GM21390 (cell line): ENCODE results near the gene SMAD6.
"Not testable (repeated sequence)": the region's sequence is repeated elsewhere in the genome, so short reads cannot be mapped to it uniquely, and the experiment has no call there.

Experiments
- ATAC-seq: cut with Tn5 transposase; IDR thresholded peaks from one replicate; pipeline ENCODE4 v1.9.1; 2021; ENCODE audit not compliant: unreplicated experiment

SMAD6 gene

GRCh38 chr15:66675446-66675845, 26.6 kb upstream of the SMAD6 start:
- ATAC-seq: no peak

- no peak for ATAC-seq
Observed at GRCh38 chr15:66677336-66677735, 24.7 kb upstream of the SMAD6 start.

DNA sequence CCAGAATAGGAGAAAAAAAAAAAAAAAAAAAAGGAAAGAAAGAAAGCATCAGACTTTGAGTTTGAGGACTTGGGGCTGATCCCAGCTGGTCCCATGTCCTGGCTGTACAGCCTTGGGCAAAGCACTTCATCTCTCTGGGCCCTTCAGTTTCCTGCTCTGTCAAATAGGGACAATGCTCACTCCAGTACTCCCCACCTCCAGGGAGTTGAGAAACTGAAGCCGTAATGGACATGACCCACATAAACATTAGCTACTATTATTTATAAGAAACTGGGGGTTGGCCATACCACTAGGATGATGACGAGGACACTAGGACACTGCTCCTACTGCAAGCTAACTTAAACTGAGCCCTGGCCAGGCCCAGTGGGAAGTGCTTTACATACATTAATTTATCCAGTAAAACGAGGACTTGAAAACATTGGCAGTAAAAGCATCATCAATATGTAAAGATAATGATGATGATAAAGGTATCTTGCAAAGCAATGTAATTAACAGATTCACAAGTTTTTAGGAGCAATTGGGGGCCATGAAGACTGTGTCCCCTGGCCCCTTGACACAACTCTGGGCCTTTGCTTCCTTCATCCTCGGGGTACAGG, 22.9 kb upstream of the SMAD6 start:
- ATAC-seq: no peak

GRCh38 chr15:66679657-66680108, 22.4 kb upstream of the SMAD6 start:
- ATAC-seq: no peak

- ATAC-seq: no peak
Observed at GRCh38 chr15:66680502-66680901, 21.5 kb upstream of the SMAD6 start.

DNA sequence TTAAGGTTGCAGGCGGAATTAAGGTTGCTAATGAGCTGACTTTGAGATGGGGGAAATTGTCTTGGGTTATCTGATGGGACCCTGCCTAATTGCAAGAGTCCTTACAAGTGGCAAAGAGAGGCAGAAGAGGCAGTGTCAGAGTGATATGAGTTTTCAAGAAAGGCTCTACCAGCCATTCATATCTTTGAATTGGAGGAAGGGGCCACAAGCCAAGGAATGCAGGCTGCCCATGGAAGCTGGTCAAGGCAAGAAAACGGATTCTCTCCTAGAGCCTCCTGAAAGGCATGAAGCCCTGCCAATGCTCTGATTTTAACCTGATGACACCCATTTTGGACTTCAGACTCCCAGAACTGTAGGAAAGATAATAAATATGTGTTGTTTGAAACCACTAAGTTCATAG, 20.6 kb upstream of the SMAD6 start:
- ATAC-seq: no peak

GRCh38 chr15:66682246-66682645, 19.8 kb upstream of the SMAD6 start:
- ATAC-seq: no peak

GRCh38 chr15:66682865-66683264, 19.2 kb upstream of the SMAD6 start:
- ATAC-seq: no peak

DNA sequence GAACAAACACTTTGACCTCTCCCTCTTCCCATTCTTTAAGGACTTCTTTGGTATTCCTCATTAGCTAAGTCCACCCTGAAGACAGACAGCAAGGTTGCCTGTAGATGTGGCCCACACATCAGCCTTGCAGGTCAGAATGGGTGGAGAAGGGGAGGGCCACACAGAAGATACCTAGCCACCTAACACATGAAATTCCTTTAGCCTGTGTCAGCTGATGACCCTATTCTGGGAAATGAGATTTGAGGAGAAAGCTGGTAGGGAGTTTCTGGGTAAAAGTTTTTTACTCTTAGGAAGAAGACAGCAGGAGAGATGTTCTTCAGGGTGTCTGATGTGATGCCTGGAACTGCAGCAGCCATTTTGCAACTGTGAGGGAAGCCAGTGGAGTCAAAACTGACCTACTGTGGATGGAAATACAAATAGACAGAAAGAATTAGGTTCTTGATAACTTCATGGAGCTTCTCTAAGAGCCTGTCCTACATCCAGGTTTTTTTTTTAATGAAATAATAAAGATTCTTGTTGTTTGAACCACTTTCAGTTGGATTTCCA, 17.8 kb upstream of the SMAD6 start:
- no peak for ATAC-seq

DNA sequence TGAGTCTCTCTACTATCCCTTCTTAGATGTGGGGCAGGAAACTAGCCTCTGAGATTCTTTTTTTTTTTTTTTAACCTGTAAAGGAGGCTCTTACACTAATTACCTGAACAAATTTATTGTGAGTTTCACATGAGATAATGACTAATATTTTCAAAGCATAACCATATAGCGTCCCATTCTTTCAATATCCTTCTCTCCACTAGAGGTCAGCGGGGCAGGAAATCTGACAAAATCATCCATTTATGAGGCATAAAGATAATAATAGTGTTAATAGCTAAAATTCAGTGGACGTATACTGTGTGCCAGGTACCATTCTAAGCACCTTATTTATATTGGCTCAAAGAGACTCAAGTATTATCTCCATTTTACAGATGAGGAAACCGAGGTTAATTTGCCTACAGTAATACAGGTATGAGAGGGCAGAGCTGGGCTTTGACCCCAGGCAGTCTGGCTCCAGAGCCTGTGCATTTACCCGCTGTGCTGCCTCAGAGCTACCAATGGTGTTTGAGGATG, 16.3 kb upstream of the SMAD6 start:
- no peak for ATAC-seq

GRCh38 chr15:66690912-66691311, 11.1 kb upstream of the SMAD6 start:
- not testable (repeated sequence) for ATAC-seq

- no peak for ATAC-seq
Observed at GRCh38 chr15:66691727-66692126, 10.3 kb upstream of the SMAD6 start.

- no peak for ATAC-seq
Observed at GRCh38 chr15:66692391-66692790, 9.6 kb upstream of the SMAD6 start.

GRCh38 chr15:66692808-66693596, 9.0 kb upstream of the SMAD6 start:
- no peak for ATAC-seq

GRCh38 chr15:66696770-66697169, 5.3 kb upstream of the SMAD6 start:
- no peak for ATAC-seq

DNA sequence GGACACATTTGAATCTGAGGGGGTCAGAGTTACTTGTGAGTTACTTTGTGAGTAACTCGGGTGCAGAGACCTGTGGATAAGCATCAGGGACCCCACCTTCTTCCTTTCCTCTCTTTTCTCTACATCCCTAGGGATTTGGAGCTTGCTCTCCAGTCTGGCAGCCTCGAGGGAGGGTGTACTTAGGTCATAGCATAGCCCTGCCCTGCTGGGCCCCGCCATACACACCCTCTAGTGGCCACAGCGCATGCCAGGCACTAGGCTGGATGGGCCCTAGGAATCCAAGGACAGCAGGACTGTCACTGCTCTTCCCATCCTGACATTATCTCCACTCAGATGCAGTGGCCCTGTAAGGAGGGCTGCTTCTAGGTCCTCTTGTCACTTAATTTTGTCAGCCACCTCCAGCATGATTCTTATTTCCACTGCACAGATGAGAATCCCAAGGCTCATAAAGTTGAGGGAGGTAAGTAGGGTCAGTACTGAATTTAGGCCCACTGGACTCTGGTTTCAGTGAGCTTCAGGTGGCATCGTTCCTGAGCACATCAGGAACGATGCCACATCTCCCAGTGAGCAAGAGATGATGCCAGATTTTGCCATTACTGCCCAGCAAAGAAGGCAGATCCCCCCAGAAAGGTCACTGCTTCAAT, 3.6 kb upstream of the SMAD6 start:
- no peak for ATAC-seq

GRCh38 chr15:66698971-66699370, 3.1 kb upstream of the SMAD6 start:
- no peak for ATAC-seq

- no peak for ATAC-seq
Observed at GRCh38 chr15:66700412-66700801, 1.6 kb upstream of the SMAD6 start.

DNA sequence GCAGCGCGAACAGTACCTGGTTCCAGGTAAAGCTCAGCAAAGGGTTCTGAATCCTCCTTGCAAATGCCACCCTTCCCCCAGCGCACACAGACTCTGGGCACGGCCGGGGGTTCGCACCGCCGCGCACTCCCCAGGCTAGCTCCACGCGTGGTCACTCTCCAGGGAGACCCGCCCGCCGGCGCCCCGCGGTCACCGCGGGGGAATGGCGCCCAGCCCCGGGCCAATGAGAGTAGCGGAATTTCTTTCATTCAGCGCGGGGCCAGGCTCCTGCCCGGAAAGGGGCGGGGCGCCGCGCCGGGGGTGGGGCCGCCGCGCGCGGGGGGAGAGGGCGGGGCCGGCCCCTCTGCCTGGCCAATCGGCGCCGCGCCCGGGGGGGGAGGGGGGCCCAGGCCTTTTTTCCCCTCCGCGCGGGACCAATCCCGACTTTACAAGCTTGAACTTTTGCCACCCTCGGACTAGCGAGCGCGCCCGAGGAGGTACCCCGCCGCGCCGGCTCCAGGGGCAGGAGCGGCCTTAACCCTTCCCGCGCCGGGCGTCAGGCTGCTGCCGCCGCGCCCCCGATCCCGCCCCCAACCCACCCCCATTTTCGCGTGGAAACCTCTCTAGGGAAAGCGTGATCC, 1.1 kb upstream of the SMAD6 start:
- ATAC-seq: peak; percentile 61

DNA sequence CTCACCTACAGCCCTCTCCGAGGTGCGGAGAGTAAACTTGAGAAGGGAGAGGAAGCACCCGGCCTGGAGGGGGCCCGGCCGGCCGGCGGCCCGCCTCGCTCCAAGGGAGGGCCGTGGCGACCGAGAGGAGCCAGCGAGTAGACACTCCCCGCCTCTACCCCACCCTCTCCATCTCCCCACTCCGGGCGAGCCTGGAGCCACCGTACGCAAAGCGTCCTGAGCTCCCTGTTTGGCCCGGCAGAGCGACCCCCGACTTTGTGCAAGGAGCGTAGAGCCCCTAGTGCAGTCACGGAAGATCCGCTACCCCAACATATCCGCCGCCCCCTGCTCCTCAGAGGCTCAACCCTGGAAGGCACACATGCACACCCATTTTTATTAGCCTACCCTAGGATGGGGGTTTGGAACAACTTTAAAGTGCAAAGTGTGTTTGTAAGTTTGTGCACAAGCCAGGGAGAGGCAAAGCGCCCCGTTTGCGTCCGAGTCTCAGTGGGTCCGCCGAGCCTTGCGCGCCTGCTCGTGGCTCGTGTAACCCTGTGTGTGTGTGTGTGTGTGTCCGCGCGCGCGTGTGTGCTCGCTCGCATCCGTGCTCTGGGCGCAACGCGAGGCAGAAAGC, 508 bp upstream of the SMAD6 start:
- peak; percentile 22 for ATAC-seq
